ENCODE data around the gene BBOX1. TPM values are rescaled to one million over a fixed set of nuclear protein-coding genes. Genes with fewer than 3 reads are reported as not detected.

The BBOX1 gene
- total and polyA plus RNA-seq, 5 donors from 2014 or later, result not detected

DNA sequence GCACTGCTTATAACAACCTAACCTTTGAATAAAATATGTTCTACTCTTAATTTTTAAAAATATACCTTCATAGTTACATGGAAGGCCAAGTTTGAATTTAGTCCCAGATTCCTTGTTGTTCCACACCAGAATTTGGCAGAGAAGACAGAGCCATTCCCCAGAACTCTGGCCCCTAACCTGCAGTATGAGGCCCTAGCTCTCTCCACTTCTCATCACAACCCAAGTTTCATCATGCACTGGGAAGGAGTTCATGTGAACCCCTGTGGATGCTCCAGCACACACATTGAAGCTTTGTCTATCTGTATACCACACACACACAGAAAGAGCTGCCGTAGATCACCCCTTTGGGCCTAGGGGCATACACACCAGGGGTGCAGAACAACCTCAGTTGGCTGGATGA, 10.6 kb upstream of the BBOX1 start:
- no peaks in the 10 kb centered on the region for H3K36me3 ChIP-seq (ENCODE audit: control insufficient read depth, insufficient read depth, low read length)
- no peaks in the 10 kb centered on the region for H3K36me3 Mint-ChIP-seq
- H3K4me3 ChIP-seq (ENCODE audit: low read depth, low read length), result no peak overlapping the region
- no peaks in the 10 kb centered on the region for H3K27me3 Mint-ChIP-seq
- peaks cover 0 to 26% (median 12%) of the 10 kb centered on the region in 7 donors for H3K9me3 Mint-ChIP-seq
- H3K27ac Mint-ChIP-seq, result no peak overlapping the region
- H3K4me3 Mint-ChIP-seq, result no peak overlapping the region
- no peaks in the 10 kb centered on the region for H3K27me3 ChIP-seq (ENCODE audit: control insufficient read depth, insufficient read depth, low read length)
- no peaks in the 10 kb centered on the region for H3K4me1 Mint-ChIP-seq
- no peak overlapping the region for H3K27ac ChIP-seq (ENCODE audit: insufficient read depth, low read length, poor library complexity, severe bottlenecking)
- H3K4me1 ChIP-seq (ENCODE audit: control insufficient read depth, insufficient read depth, low read length, poor library complexity, severe bottlenecking), result no peaks in the 10 kb centered on the region
- DNase-seq (no peak), ATAC-seq (ENCODE audit: low read depth in 2 of 2) (no peak)
- no peaks in the 10 kb centered on the region for H3K9me3 ChIP-seq (ENCODE audit: control insufficient read depth in 2 of 2, low read length in 2 of 2)

DNA sequence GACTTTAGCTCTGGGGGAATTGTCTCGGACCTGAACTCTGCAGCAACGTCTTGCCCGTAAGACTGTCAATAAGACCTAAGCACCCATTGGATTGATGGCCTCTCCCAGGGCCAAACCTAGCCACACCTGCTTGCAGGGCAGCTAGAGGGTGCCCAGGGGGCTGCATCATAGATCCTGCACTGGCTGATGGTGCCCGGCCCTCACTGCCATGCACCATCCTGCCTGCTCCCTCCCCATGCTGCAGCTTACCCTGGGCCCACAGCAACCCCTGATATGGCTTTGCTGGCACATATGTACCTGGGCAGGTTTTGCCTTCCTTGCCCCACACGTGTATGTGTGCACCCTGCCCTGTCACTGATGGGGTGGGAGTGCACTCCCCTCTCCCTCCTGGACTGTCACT, 8.9 kb upstream of the BBOX1 start:
- Histone ChIP-seq H3K36me3 (ENCODE audit: control insufficient read depth, insufficient read depth, low read length) (no peaks in the 10 kb centered on the region), H3K9me3 (ENCODE audit: control insufficient read depth in 2 of 2, low read length in 2 of 2) (no peaks in the 10 kb centered on the region), H3K27me3 (ENCODE audit: control insufficient read depth, insufficient read depth, low read length) (no peaks in the 10 kb centered on the region), H3K27ac (ENCODE audit: insufficient read depth, low read length, poor library complexity, severe bottlenecking) (no peak overlapping the region), H3K4me3 (ENCODE audit: low read depth, low read length) (no peak overlapping the region), H3K4me1 (ENCODE audit: control insufficient read depth, insufficient read depth, low read length, poor library complexity, severe bottlenecking) (no peaks in the 10 kb centered on the region)
- ATAC-seq (ENCODE audit: low read depth in 2 of 2) (no peak), DNase-seq (no peak)
- Mint-ChIP-seq H3K27me3 (no peaks in the 10 kb centered on the region), H3K36me3 (no peaks in the 10 kb centered on the region), H3K27ac (no peak overlapping the region), H3K4me1 (no peaks in the 10 kb centered on the region), H3K4me3 (no peak overlapping the region), H3K9me3 (peaks cover 0 to 17% (median 13%) of the 10 kb centered on the region in 7 donors)

DNA sequence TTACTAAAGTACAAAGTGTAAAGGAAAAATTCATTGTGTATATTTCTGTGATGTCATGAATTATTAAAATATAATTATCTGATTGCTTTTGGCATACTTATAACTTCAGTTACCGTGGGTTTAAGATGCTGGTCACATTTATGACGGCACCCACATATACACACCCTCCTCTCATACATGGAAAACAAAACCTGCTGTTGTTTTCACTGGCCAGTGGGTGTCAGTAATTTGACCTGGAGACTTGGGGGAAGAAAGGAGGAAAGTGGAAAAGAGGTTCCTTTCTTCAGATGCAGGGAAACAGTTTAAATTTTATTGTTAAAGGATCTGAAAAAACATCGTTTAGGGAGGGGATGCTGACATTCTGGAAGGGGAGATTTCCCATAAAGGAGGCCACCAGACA, 742 bp upstream of the BBOX1 start:
- Histone ChIP-seq H3K4me1 (ENCODE audit: control insufficient read depth, insufficient read depth, low read length, poor library complexity, severe bottlenecking) (no peaks in the 10 kb centered on the region), H3K27ac (ENCODE audit: insufficient read depth, low read length, poor library complexity, severe bottlenecking) (no peak overlapping the region), H3K9me3 (ENCODE audit: control insufficient read depth in 2 of 2, low read length in 2 of 2) (no peaks in the 10 kb centered on the region), H3K4me3 (ENCODE audit: low read depth, low read length) (no peak overlapping the region), H3K27me3 (ENCODE audit: control insufficient read depth, insufficient read depth, low read length) (no peaks in the 10 kb centered on the region), H3K36me3 (ENCODE audit: control insufficient read depth, insufficient read depth, low read length) (no peaks in the 10 kb centered on the region)
- H3K36me3 Mint-ChIP-seq, result no peaks in the 10 kb centered on the region
- H3K27me3 Mint-ChIP-seq, result no peaks in the 10 kb centered on the region
- H3K27ac Mint-ChIP-seq, result no peak overlapping the region
- H3K4me3 Mint-ChIP-seq, result no peak overlapping the region
- DNase-seq (no peak), ATAC-seq (ENCODE audit: low read depth in 2 of 2) (no peak)
- peaks cover 0 to 8% (median 0%) of the 10 kb centered on the region in 4 donors for H3K4me1 Mint-ChIP-seq
- H3K9me3 Mint-ChIP-seq, result peaks cover 5 to 29% (median 8%) of the 10 kb centered on the region in 7 donors

DNA sequence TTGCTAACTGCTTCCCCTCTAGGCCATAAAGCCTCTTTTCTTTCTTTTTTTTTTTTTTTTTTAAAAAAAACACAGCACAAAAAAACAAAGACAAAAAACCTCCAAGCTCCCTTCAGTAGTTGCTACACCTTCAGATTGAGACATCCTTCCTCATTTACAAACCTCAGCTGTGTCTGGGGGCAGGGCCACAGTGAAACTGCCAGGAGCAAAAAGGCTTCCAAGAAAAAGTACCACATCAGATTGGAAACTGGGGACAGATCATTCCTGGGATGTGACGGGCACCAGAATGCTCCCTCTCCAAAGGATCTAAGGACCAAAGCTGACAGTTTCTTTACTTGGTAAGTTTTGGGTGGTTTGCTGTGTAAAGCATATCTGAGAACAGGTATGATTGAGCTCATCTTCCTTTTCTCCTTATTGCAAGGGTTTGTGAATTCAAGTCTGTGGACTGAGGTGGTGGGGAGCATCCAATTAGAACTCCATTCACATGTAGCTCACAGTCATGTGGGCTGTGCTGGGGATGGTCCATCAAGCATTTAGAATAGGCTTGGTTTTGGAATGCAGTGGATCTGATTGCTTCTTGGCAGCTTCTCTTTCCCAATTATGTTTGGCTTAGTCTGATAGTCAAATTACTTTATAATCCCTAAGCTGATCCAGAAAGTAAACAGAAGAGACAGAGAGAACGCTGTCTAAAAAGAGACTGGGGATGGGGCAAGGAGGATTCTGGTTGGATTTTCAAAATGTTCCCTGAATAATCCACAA, 705 bp downstream of the BBOX1 start:
- H3K36me3 Mint-ChIP-seq, result no peaks in the 10 kb centered on the region
- H3K4me1 Mint-ChIP-seq, result peaks cover 0 to 8% (median 0%) of the 10 kb centered on the region in 4 donors
- H3K27ac ChIP-seq (ENCODE audit: insufficient read depth, low read length, poor library complexity, severe bottlenecking), result no peak overlapping the region
- H3K4me3 ChIP-seq (ENCODE audit: low read depth, low read length), result no peak overlapping the region
- no peaks in the 10 kb centered on the region for H3K9me3 ChIP-seq (ENCODE audit: control insufficient read depth in 2 of 2, low read length in 2 of 2)
- no peak overlapping the region for H3K27ac Mint-ChIP-seq
- DNase-seq (no peak), ATAC-seq (ENCODE audit: low read depth in 2 of 2) (no peak)
- no peak overlapping the region for H3K4me3 Mint-ChIP-seq
- no peaks in the 10 kb centered on the region for H3K36me3 ChIP-seq (ENCODE audit: control insufficient read depth, insufficient read depth, low read length)
- no peaks in the 10 kb centered on the region for H3K27me3 Mint-ChIP-seq
- H3K9me3 Mint-ChIP-seq, result peaks cover 4 to 33% (median 6%) of the 10 kb centered on the region in 7 donors
- no peaks in the 10 kb centered on the region for H3K4me1 ChIP-seq (ENCODE audit: control insufficient read depth, insufficient read depth, low read length, poor library complexity, severe bottlenecking)
- H3K27me3 ChIP-seq (ENCODE audit: control insufficient read depth, insufficient read depth, low read length), result no peaks in the 10 kb centered on the region

DNA sequence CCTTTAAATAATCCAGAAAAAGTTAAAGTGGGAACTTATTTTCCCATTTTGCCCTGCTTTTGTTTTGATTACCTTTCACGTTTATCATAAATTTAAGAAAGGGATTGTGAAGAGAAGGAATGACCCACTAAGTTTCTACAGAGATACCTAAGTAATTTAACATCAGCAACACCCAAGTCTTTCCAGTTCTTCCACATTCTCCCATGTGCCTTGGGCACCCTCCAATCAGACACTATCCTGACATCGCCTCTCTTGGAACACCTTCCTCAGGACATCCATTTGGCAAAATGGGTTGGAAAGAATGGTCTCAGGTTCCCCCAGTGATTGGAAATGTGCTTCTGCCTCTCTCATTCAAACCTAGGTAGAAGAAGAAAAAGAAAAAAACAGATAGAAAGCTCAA, 6.3 kb downstream of the BBOX1 start:
- no peaks in the 10 kb centered on the region for H3K36me3 ChIP-seq (ENCODE audit: control insufficient read depth, insufficient read depth, low read length)
- no peak overlapping the region for H3K27ac ChIP-seq (ENCODE audit: insufficient read depth, low read length, poor library complexity, severe bottlenecking)
- H3K36me3 Mint-ChIP-seq, result no peaks in the 10 kb centered on the region
- H3K4me1 Mint-ChIP-seq, result peaks cover 0 to 8% (median 0%) of the 10 kb centered on the region in 4 donors
- H3K27me3 Mint-ChIP-seq, result no peaks in the 10 kb centered on the region
- no peak overlapping the region for H3K27ac Mint-ChIP-seq
- no peak for ATAC-seq (ENCODE audit: low read depth in 2 of 2)
- no peaks in the 10 kb centered on the region for H3K9me3 ChIP-seq (ENCODE audit: control insufficient read depth in 2 of 2, low read length in 2 of 2)
- H3K27me3 ChIP-seq (ENCODE audit: control insufficient read depth, insufficient read depth, low read length), result no peaks in the 10 kb centered on the region
- H3K4me3 ChIP-seq (ENCODE audit: low read depth, low read length), result no peak overlapping the region
- DNase-seq, result no peak
- peaks cover 0 to 21% (median 6%) of the 10 kb centered on the region in 7 donors for H3K9me3 Mint-ChIP-seq
- H3K4me1 ChIP-seq (ENCODE audit: control insufficient read depth, insufficient read depth, low read length, poor library complexity, severe bottlenecking), result no peaks in the 10 kb centered on the region
- H3K4me3 Mint-ChIP-seq, result no peak overlapping the region

DNA sequence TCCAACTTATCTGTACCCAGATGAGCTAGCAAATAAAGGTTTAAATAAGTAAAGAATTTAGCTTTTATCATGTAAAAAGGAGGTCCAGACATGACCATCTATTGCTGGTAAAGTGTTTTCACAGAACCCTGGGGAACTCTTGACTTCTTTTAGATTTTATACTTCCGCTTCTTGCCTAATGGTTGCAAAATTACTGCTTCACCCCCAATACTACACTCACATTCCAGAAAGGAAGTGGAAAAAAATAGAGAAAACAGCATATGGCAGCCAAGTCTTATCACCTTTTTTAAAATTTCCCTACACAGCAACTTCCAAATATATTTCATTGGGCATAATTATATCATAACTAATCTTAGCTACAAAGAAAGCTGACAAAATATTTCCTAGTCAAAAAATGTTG, 12.1 kb downstream of the BBOX1 start:
- no peak overlapping the region for H3K4me3 Mint-ChIP-seq
- Histone ChIP-seq H3K4me1 (ENCODE audit: control insufficient read depth, insufficient read depth, low read length, poor library complexity, severe bottlenecking) (no peaks in the 10 kb centered on the region), H3K9me3 (ENCODE audit: control insufficient read depth in 2 of 2, low read length in 2 of 2) (no peaks in the 10 kb centered on the region), H3K36me3 (ENCODE audit: control insufficient read depth, insufficient read depth, low read length) (no peaks in the 10 kb centered on the region), H3K4me3 (ENCODE audit: low read depth, low read length) (no peak overlapping the region), H3K27ac (ENCODE audit: insufficient read depth, low read length, poor library complexity, severe bottlenecking) (no peak overlapping the region), H3K27me3 (ENCODE audit: control insufficient read depth, insufficient read depth, low read length) (no peaks in the 10 kb centered on the region)
- peaks cover 0 to 16% (median 4%) of the 10 kb centered on the region in 7 donors for H3K9me3 Mint-ChIP-seq
- H3K4me1 Mint-ChIP-seq, result no peaks in the 10 kb centered on the region
- DNase-seq (no peak), ATAC-seq (ENCODE audit: low read depth in 2 of 2) (no peak)
- no peaks in the 10 kb centered on the region for H3K27me3 Mint-ChIP-seq
- H3K36me3 Mint-ChIP-seq, result no peaks in the 10 kb centered on the region
- H3K27ac Mint-ChIP-seq, result no peak overlapping the region

DNA sequence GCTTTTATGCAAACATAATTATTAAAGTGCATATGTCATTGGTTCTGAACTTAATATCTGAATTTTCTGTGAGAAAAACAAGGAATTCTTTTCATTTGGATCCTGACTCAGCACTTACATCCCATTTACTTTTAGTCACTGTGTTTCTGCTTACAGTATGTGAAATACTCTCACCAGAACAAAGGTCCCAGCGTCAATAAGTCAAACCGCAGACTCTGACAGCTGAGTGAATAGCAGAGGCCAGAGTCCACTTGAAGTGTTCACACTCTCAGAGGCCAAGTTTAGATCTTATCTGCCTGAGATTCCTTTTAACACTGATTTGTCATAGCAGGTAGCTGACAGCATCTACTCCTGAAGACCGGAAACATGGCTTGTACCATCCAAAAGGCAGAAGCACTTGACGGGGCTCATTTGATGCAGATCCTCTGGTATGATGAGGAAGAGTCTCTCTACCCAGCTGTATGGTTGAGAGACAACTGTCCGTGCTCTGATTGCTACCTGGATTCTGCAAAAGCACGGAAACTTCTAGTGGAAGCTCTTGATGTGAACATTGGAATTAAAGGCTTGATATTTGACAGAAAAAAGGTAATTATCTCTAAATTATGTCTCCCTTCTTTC, 14.6 kb downstream of the BBOX1 start:
- Histone ChIP-seq H3K4me1 (ENCODE audit: control insufficient read depth, insufficient read depth, low read length, poor library complexity, severe bottlenecking) (no peaks in the 10 kb centered on the region), H3K36me3 (ENCODE audit: control insufficient read depth, insufficient read depth, low read length) (no peaks in the 10 kb centered on the region), H3K27ac (ENCODE audit: insufficient read depth, low read length, poor library complexity, severe bottlenecking) (no peak overlapping the region), H3K4me3 (ENCODE audit: low read depth, low read length) (no peak overlapping the region), H3K27me3 (ENCODE audit: control insufficient read depth, insufficient read depth, low read length) (no peaks in the 10 kb centered on the region), H3K9me3 (ENCODE audit: control insufficient read depth in 2 of 2, low read length in 2 of 2) (no peaks in the 10 kb centered on the region)
- H3K4me3 Mint-ChIP-seq, result no peak overlapping the region
- H3K4me1 Mint-ChIP-seq, result no peaks in the 10 kb centered on the region
- H3K27me3 Mint-ChIP-seq, result no peaks in the 10 kb centered on the region
- ATAC-seq (ENCODE audit: low read depth in 2 of 2) (no peak), DNase-seq (no peak)
- H3K36me3 Mint-ChIP-seq, result no peaks in the 10 kb centered on the region
- H3K27ac Mint-ChIP-seq, result no peak overlapping the region
- peaks cover 0 to 16% (median 4%) of the 10 kb centered on the region in 7 donors for H3K9me3 Mint-ChIP-seq
